Vagina (tissue), 2 donors: ENCODE measurements around the gene GRIP2. TPM values are rescaled to one million over a fixed set of nuclear protein-coding genes. Genes with fewer than 3 reads are reported as not detected.

Experiments used
- DNase-seq, 2 donors: peaks; one replicate each; pipeline ENCODE4 v3.0.0-alpha.2; 2017; ENCODE audit errors: extremely low spot score in 2 of 2
- H3K27ac ChIP-seq: fragments of 200-600 bp; sonication (generic); one replicate; pipeline ENCODE4 v1.5.1; 2019
- H3K27me3 ChIP-seq: fragments of 200-600 bp; sonication (generic); one replicate; pipeline ENCODE4 v1.5.1; 2019
- H3K36me3 ChIP-seq, 2 donors: fragments of 200-600 bp; sonication (generic); one replicate each; pipeline ENCODE4 v1.5.1; 2017 to 2019
- H3K4me1 ChIP-seq: fragments of 200-600 bp; sonication (generic); one replicate; pipeline ENCODE4 v1.5.1; 2019
- H3K4me3 ChIP-seq, 2 donors: fragments of 200-600 bp; sonication (generic); 1 replicate in 1 of 2; 2 replicates in 1 of 2; pipeline ENCODE4 v1.5.1; 2016 to 2019
- H3K9me3 ChIP-seq: fragments of 200-600 bp; sonication (generic); one replicate; pipeline ENCODE4 v1.5.1; 2019
- POLR2A ChIP-seq, 2 donors: fragments of 450-650 bp; IDR thresholded peaks; one replicate each; pipeline ENCODE4 v1.6.1; 2017; ENCODE audit warnings: antibody characterized with exemption in 2 of 2, mild to moderate bottlenecking in 2 of 2, moderate library complexity in 2 of 2
- POLR2AphosphoS5 ChIP-seq, 2 donors: sonication (generic); formaldehyde crosslinking; IDR thresholded peaks; one replicate each; pipeline ENCODE4 v1.9.0; 2017; ENCODE audit warnings: antibody characterized with exemption in 2 of 2, mild to moderate bottlenecking in 2 of 2, low read depth in 1 of 2; ENCODE audit not compliant: insufficient read depth in 1 of 2
- intact Hi-C: fragments of 100-400 bp; cut with DNase I; formaldehyde crosslinking; loops from one replicate; pipeline ENCODE4 v1.15.1; 2023
- total RNA-seq: library from RNA; depleted of rRNA; stranded (reverse); fragments of >200 nt; gene quantifications from one replicate; pipeline ENCODE4 v1.2.3, GENCODE V29; 2016
- TF ChIP-seq, protein P1 (sequence below), 3 experiments: fragments of 450-650 bp in 2 of 3; fragments of 200-600 bp in 1 of 3; sonication (generic) in 1 of 3; IDR thresholded peaks; one replicate each; pipeline ENCODE4 v1.5.1; 2017 to 2019; ENCODE audit warnings: antibody characterized with exemption in 3 of 3, mild to moderate bottlenecking in 2 of 3, moderate library complexity in 2 of 3

Gene GRIP2
- total RNA-seq, 1 donor from 2014 or later: 0.98 TPM

DNA sequence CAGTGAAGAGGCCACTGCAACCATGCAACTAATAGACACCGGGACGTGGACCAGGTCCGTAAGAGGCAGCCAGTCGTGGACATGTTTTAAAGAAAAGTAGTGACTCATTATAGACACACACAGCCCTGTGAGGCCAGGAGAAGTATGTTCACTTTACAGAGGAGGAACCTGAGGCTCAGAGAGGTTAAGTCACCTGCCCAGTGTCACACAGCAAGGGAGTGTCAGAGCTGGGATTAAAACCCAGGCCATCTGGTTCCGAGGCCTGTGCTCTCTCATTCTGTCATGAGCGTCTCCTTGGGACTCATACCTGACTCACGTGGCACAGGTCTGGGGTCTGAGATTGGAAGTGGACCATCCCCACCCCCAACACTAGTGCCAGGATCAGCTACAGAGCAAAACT, 28.1 kb upstream of the GRIP2 start:
- H3K4me3 ChIP-seq: no peak overlapping the region
- TF ChIP-seq, protein P1, sequence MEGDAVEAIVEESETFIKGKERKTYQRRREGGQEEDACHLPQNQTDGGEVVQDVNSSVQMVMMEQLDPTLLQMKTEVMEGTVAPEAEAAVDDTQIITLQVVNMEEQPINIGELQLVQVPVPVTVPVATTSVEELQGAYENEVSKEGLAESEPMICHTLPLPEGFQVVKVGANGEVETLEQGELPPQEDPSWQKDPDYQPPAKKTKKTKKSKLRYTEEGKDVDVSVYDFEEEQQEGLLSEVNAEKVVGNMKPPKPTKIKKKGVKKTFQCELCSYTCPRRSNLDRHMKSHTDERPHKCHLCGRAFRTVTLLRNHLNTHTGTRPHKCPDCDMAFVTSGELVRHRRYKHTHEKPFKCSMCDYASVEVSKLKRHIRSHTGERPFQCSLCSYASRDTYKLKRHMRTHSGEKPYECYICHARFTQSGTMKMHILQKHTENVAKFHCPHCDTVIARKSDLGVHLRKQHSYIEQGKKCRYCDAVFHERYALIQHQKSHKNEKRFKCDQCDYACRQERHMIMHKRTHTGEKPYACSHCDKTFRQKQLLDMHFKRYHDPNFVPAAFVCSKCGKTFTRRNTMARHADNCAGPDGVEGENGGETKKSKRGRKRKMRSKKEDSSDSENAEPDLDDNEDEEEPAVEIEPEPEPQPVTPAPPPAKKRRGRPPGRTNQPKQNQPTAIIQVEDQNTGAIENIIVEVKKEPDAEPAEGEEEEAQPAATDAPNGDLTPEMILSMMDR (IDR thresholded peaks at IDR 0.05): no peak
- TF ChIP-seq POLR2A (IDR thresholded peaks at IDR 0.05) (no peak), POLR2AphosphoS5 (IDR thresholded peaks at IDR 0.05; ENCODE audit: insufficient read depth in 1 of 2, low read depth in 1 of 2) (no peak)
- intact Hi-C loops: no loop called here

DNA sequence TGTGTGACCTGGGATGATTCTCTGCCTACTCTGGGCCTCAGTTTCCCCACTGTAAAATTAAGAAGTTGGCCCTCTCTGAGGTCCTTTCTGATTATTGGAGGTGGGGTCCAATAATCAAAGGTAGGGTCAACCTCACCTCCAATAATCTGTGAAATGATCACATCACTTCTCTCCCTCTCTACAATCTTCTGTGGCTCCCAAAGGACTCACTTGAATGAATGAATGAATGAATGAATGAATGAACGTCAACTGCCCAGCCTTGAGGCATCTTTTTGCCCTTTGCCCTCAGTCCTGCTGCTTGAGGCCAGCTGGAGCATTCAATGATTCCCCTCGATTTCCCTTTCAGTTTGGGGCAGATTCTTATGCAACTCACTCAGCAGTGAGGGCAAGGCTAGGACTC, 26.7 kb upstream of the GRIP2 start:
- no peak overlapping the region for H3K4me3 ChIP-seq
- H3K9me3 ChIP-seq: no peaks in the 10 kb centered on the region
- H3K36me3 ChIP-seq: no peaks in the 10 kb centered on the region
- intact Hi-C loops: no loop called here
- TF ChIP-seq POLR2A (IDR thresholded peaks at IDR 0.05) (no peak), POLR2AphosphoS5 (IDR thresholded peaks at IDR 0.05; ENCODE audit: insufficient read depth in 1 of 2, low read depth in 1 of 2) (no peak)
- TF ChIP-seq, protein P1 (IDR thresholded peaks at IDR 0.05): no peak
- H3K4me1 ChIP-seq: no peaks in the 10 kb centered on the region
- H3K27me3 ChIP-seq: no peaks in the 10 kb centered on the region
- DNase-seq: no peak
- no peak overlapping the region for H3K27ac ChIP-seq

More for the DNA sequence above, 28.1 kb upstream of the GRIP2 start:
- Histone ChIP-seq H3K27me3 (no peaks in the 10 kb centered on the region), H3K9me3 (no peaks in the 10 kb centered on the region), H3K27ac (no peak overlapping the region), H3K36me3 (no peaks in the 10 kb centered on the region), H3K4me1 (no peaks in the 10 kb centered on the region)
- no peak for DNase-seq

DNA sequence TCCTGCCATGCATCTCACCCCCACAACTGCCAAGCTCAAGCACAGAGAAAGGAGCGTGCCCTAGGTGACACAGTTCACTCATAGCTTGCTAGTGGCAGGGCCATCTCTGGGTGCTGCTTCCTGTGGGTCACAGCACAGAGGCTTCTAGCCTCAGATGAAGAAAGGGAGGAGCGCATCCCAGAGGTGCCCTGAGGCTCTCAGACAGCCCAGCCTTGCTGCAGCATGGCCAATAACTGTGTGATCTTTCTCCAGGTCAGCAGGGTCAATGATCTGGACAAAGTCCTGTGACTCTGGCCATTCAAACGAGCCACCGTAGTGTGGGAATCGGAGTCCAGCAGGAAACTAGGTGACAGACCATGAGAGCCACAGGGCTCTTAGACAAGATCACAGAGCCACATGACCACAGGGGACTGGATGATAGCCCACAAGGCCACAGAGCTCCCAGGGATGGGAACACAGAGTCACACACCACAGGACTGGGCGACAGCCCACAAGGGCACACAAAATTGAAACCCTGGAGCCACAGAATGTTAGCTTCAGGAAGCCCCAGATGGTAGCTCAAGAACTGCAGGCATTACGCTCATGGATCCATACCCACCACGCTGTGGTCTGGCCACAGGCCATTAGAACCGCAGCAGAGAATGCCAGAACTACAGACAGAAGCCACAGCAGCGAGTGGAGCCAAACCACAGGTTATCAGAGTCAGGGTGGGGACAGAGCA, 25.9 kb upstream of the GRIP2 start:
- Histone ChIP-seq H3K4me1 (no peaks in the 10 kb centered on the region), H3K36me3 (no peaks in the 10 kb centered on the region), H3K9me3 (no peaks in the 10 kb centered on the region), H3K4me3 (no peak overlapping the region), H3K27me3 (no peaks in the 10 kb centered on the region), H3K27ac (no peak overlapping the region)
- no peak for DNase-seq
- TF ChIP-seq POLR2AphosphoS5 (IDR thresholded peaks at IDR 0.05; ENCODE audit: insufficient read depth in 1 of 2, low read depth in 1 of 2) (no peak), POLR2A (IDR thresholded peaks at IDR 0.05) (no peak)
- intact Hi-C loops: no loop called here

DNA sequence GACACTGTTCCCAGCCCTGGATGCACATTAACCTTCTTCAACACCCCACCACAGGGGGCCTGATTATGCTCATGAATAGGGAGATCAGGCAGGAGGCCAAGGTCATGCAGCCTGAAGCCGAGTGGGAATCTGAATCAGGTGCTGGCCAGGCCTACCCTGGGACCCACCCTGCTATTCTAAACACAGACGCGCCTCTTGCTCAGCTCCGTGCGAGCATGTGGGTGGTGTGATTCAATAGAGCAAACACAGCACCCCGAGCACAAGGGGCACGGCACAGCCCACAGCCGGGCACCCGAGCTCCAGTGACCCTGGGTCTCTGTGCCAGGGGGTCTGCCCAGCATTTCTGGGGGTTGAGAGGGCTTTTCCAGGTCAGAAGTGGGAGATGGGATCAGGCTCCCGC, 24.6 kb upstream of the GRIP2 start:
- TF ChIP-seq POLR2A (IDR thresholded peaks at IDR 0.05) (no peak), POLR2AphosphoS5 (IDR thresholded peaks at IDR 0.05; ENCODE audit: insufficient read depth in 1 of 2, low read depth in 1 of 2) (no peak)
- TF ChIP-seq, protein P1 (IDR thresholded peaks at IDR 0.05): no peak
- no peak for DNase-seq
- no peaks in the 10 kb centered on the region for H3K36me3 ChIP-seq
- H3K27ac ChIP-seq: no peak overlapping the region
- intact Hi-C loops: no loop called here
- H3K9me3 ChIP-seq: no peaks in the 10 kb centered on the region
- H3K4me1 ChIP-seq: no peaks in the 10 kb centered on the region
- no peaks in the 10 kb centered on the region for H3K27me3 ChIP-seq
- no peak overlapping the region for H3K4me3 ChIP-seq

DNA sequence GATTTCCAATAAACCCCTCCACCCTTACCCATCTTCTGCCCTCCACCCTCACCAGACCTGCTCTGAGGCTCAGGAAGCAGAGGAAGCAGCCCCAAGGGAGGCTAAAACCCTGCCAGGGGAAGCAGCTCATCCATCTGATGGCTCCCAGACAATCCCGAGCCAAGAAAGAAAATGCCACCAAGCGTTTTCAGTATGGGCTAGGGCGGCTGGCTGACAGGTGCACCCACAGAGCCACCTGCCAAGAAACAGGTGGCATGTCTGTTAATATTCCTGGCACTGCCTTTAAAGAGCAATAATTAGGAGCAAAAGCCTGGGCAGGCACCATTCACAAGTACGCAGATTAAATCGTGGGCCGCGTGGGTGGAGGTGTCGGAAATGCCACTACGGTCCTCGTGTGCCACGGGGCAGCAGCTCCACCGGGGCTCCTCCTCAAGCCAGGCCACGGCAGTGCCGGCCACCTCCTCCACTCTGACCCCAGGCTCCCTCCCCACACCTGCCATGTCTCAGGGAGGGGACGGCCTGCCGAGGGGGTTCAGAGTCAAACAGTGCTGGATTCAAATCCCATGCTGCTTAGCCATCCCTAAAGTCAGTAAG, 23.9 kb upstream of the GRIP2 start:
- Histone ChIP-seq H3K4me3 (no peak overlapping the region), H3K27ac (no peak overlapping the region), H3K36me3 (no peaks in the 10 kb centered on the region), H3K9me3 (no peaks in the 10 kb centered on the region), H3K27me3 (no peaks in the 10 kb centered on the region), H3K4me1 (no peaks in the 10 kb centered on the region)
- DNase-seq: no peak
- intact Hi-C loops: no loop called here
- no peak for TF ChIP-seq POLR2A (IDR thresholded peaks at IDR 0.05)
- TF ChIP-seq, protein P1 (IDR thresholded peaks at IDR 0.05): no peak
